Panc1 (cell line): ENCODE data around the gene GIT1. TPM values are rescaled to one million over a fixed set of nuclear protein-coding genes. Genes with fewer than 3 reads are reported as not detected.

Experiments used
- ATAC-seq: fragments of 200-7000 bp; cut with Tn5 transposase; 2 replicates; pipeline ENCODE4 v1.9.1; 2020; ENCODE audit warnings: mild to moderate bottlenecking, moderate library complexity
- BruUV-seq: library from RNA; stranded (reverse); fragments of 400-500 nt; replicated peaks from 2 replicates; lab custom pipeline; 2021; lab: Mats Ljungman, UMichigan
- CTCF ChIA-PET: fragments of 300-600 bp; sonication (Branson Sonifier 250); formaldehyde crosslinking; loops from one replicate; lab custom pipeline; 2022; ENCODE audit warnings: antibody characterized with exemption; lab: Charles Lee
- POLR2A ChIA-PET: fragments of 300-600 bp; sonication (Branson Sonifier 250); formaldehyde crosslinking; loops from one replicate; lab custom pipeline; 2022; ENCODE audit warnings: antibody characterized with exemption; lab: Charles Lee
- DNase-seq: peaks from one replicate; pipeline ENCODE4 v3.0.0-alpha.2; 2010; ENCODE audit warnings: low read depth, low spot score
- H3K27ac ChIP-seq: 2 replicates; pipeline ENCODE4 v1.5.1; 2011; ENCODE audit warnings: mild to moderate bottlenecking, low read length, inconsistent platforms
- H3K27me3 ChIP-seq: fragments of 200-500 bp; sonication (Bioruptor generic); 2 replicates; pipeline ENCODE4 v1.6.0; 2014; ENCODE audit warnings: low read length, inconsistent platforms; ENCODE audit not compliant: control insufficient read depth, insufficient read depth
- H3K36me3 ChIP-seq: fragments of 200-500 bp; sonication (Bioruptor generic); 2 replicates; pipeline ENCODE4 v1.5.1; 2014; ENCODE audit warnings: inconsistent platforms, mild to moderate bottlenecking, low read length, moderate library complexity; ENCODE audit not compliant: control insufficient read depth, insufficient read depth
- H3K4me1 ChIP-seq: 2 replicates; pipeline ENCODE4 v1.5.1; 2011; ENCODE audit warnings: inconsistent platforms, mild to moderate bottlenecking, low read length, moderate library complexity; ENCODE audit not compliant: control insufficient read depth, insufficient read depth
- H3K4me3 ChIP-seq, 2 experiments: 2 replicates each; pipeline ENCODE4 v1.5.1; 2011 to 2012; ENCODE audit warnings: low read depth in 2 of 2, low read length in 2 of 2, mild to moderate bottlenecking in 2 of 2, inconsistent platforms in 1 of 2, moderate library complexity in 1 of 2
- H3K9me3 ChIP-seq: fragments of 200-500 bp; sonication (Bioruptor generic); 2 replicates; pipeline ENCODE4 v1.5.1; 2014; ENCODE audit warnings: low read depth, mild to moderate bottlenecking, inconsistent platforms, low read length, moderate library complexity; ENCODE audit not compliant: control insufficient read depth, insufficient read depth
- POLR2AphosphoS5 ChIP-seq: IDR thresholded peaks from 2 replicates; pipeline ENCODE4 v1.6.1; 2012; ENCODE audit warnings: mild to moderate bottlenecking, low read depth, low read length, moderate library complexity
- SIN3A ChIP-seq: IDR thresholded peaks from 2 replicates; pipeline ENCODE4 v1.6.1; 2012; ENCODE audit warnings: low read depth, mild to moderate bottlenecking, low read length, moderate library complexity, borderline replicate concordance; ENCODE audit not compliant: insufficient read depth
- TCF7L2 ChIP-seq: IDR thresholded peaks from 2 replicates; pipeline ENCODE4 v1.6.1; 2011; ENCODE audit warnings: mild to moderate bottlenecking, low read depth, low read length, inconsistent platforms
- in situ Hi-C: cut with HindIII; loops from 2 replicates; pipeline ENCODE4 v1.10.0; 2016; ENCODE audit warnings: low sequenced_read_pairs, low pct_unique_long_range_greater_than_20kb
- intact Hi-C: fragments of 100-400 bp; cut with micrococcal nuclease; formaldehyde crosslinking; loops from one replicate; pipeline ENCODE4 v1.10.0; 2022; ENCODE audit not compliant: unreplicated experiment
- total RNA-seq: library from RNA; stranded (reverse); gene quantifications from one replicate; pipeline ENCODE4 v1.2.1, GENCODE V29; 2021; ENCODE audit not compliant: unreplicated experiment
- TF ChIP-seq, protein P1 (sequence below): fragments of 450-650 bp; IDR thresholded peaks from 2 replicates; pipeline ENCODE4 v1.5.1; 2017; ENCODE audit warnings: mild to moderate bottlenecking
- TF ChIP-seq, protein P2 (sequence below), 2 experiments: IDR thresholded peaks; 2 replicates each; pipeline ENCODE4 v1.6.1; 2011 to 2012; ENCODE audit warnings: low read depth in 2 of 2, control low read depth in 1 of 2, low read length in 1 of 2, mild to moderate bottlenecking in 1 of 2, moderate library complexity in 1 of 2; ENCODE audit not compliant: insufficient read depth in 1 of 2

The GIT1 gene
- total RNA-seq, 1 experiment from 2014 or later = 94.6 TPM

- TF ChIP-seq, protein P1, sequence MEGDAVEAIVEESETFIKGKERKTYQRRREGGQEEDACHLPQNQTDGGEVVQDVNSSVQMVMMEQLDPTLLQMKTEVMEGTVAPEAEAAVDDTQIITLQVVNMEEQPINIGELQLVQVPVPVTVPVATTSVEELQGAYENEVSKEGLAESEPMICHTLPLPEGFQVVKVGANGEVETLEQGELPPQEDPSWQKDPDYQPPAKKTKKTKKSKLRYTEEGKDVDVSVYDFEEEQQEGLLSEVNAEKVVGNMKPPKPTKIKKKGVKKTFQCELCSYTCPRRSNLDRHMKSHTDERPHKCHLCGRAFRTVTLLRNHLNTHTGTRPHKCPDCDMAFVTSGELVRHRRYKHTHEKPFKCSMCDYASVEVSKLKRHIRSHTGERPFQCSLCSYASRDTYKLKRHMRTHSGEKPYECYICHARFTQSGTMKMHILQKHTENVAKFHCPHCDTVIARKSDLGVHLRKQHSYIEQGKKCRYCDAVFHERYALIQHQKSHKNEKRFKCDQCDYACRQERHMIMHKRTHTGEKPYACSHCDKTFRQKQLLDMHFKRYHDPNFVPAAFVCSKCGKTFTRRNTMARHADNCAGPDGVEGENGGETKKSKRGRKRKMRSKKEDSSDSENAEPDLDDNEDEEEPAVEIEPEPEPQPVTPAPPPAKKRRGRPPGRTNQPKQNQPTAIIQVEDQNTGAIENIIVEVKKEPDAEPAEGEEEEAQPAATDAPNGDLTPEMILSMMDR = no peak
- TF ChIP-seq, protein P2, sequence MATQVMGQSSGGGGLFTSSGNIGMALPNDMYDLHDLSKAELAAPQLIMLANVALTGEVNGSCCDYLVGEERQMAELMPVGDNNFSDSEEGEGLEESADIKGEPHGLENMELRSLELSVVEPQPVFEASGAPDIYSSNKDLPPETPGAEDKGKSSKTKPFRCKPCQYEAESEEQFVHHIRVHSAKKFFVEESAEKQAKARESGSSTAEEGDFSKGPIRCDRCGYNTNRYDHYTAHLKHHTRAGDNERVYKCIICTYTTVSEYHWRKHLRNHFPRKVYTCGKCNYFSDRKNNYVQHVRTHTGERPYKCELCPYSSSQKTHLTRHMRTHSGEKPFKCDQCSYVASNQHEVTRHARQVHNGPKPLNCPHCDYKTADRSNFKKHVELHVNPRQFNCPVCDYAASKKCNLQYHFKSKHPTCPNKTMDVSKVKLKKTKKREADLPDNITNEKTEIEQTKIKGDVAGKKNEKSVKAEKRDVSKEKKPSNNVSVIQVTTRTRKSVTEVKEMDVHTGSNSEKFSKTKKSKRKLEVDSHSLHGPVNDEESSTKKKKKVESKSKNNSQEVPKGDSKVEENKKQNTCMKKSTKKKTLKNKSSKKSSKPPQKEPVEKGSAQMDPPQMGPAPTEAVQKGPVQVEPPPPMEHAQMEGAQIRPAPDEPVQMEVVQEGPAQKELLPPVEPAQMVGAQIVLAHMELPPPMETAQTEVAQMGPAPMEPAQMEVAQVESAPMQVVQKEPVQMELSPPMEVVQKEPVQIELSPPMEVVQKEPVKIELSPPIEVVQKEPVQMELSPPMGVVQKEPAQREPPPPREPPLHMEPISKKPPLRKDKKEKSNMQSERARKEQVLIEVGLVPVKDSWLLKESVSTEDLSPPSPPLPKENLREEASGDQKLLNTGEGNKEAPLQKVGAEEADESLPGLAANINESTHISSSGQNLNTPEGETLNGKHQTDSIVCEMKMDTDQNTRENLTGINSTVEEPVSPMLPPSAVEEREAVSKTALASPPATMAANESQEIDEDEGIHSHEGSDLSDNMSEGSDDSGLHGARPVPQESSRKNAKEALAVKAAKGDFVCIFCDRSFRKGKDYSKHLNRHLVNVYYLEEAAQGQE (IDR thresholded peaks at IDR 0.05; ENCODE audit: insufficient read depth in 1 of 2, low read depth in 2 of 2, low read length in 1 of 2) = no peak
- TF ChIP-seq TCF7L2 (no peak), SIN3A (no peak)
- intact Hi-C loops (no loop called here), in situ Hi-C loops (no loop called here)
- POLR2A ChIA-PET = no interaction called here
- CTCF ChIA-PET = interaction anchor here (1.2 kb wide), 1 partner anchor 18 kb away, joined by 3 read pairs; no protein-coding TSS in a partner anchor
- H3K27ac ChIP-seq = no peak overlapping the region
- H3K36me3 ChIP-seq = no peaks in the 10 kb centered on the region
- H3K9me3 ChIP-seq = no peaks in the 10 kb centered on the region
- no peak overlapping the region for H3K4me3 ChIP-seq
- no peak for DNase-seq
- no peaks in the 10 kb centered on the region for H3K27me3 ChIP-seq
- no peak for ATAC-seq
- BruUV-seq = no TSS peak
- H3K4me1 ChIP-seq = peaks cover 35% of the 10 kb centered on the region
Observed at GRCh38 chr17:29620779-29621500, 31.5 kb upstream of the GIT1 start.

DNA sequence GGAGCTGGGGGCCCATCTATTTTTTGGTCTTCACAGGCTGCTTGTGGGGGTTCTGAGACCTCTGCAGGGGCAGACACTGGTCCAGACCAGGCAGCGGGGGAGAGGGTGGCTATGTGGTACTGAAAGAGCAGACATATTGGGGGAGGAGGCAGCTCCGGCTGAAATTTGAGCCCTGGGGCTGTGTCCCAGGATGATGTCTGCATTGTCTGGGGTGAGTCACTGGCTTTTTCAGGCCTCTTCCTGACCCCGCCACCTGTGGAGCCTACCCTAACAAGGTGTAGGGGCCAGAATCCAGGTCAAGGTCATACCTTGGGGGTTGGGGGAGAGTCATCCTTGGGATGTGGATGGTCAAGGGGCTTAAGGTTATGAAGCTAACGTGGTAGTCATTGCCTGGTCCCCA, 30.8 kb upstream of the GIT1 start:
- in situ Hi-C loops = no loop called here
- intact Hi-C loops = no loop called here
- Histone ChIP-seq H3K27me3 (no peaks in the 10 kb centered on the region), H3K36me3 (no peaks in the 10 kb centered on the region), H3K27ac (no peak overlapping the region), H3K9me3 (no peaks in the 10 kb centered on the region), H3K4me3 (no peak overlapping the region), H3K4me1 (peaks cover 38% of the 10 kb centered on the region)
- BruUV-seq = no TSS peak
- TF ChIP-seq POLR2AphosphoS5 (no peak), SIN3A (no peak), TCF7L2 (no peak)
- TF ChIP-seq, protein P1 = no peak
- TF ChIP-seq, protein P2 (IDR thresholded peaks at IDR 0.05; ENCODE audit: insufficient read depth in 1 of 2, low read depth in 2 of 2, low read length in 1 of 2) = no peak
- no peak for DNase-seq
- ChIA-PET CTCF (no interaction called here), POLR2A (no interaction called here)
- no peak for ATAC-seq
